Activated CD4-positive, alpha-beta T cell treated with anti-CD3 and anti-CD28 coated beads, Interleukin-2, amount 50 U/mL, for 1 hour (primary cell): ENCODE data around the gene ZNF423.

ENCODE experiments used
- DNase-seq: peaks from one replicate; pipeline ENCODE4 v3.0.0-alpha.2; 2020

Gene ZNF423

DNA sequence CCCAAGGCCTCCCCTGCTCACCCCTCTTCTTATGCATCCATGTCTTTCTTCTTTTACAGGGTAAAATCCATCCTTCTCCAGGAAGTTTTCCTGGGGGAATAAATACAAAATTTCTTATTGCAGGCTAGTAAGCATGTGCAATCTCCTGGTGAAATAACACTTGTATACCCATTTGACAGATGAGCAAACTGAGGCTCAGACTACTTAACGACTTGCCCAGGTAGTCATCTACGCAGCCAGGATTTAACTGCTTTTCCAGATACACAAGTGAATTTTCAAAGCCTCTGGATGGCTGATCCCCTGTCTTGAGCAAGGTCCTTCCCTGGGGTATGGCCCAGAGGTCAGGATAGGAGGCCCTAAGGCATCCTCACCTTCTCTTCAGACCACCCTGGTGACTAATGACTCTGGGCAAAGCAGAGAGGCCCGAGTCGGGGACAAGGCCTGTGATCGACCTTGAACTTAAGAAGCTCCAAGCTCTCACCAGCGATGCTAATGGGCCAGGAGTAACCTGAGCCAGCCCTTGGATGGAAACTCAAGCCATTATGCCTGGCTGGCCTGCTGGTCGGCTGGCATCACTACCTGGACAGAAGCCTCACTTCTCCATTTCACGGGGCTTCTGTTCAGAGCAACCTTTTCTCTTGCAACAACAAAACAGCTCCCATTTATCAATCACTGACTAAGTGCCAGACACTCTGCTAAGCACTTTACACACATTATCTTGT is 33.1 kb downstream of the ZNF423 start:
- DNase-seq, result no peak

DNA sequence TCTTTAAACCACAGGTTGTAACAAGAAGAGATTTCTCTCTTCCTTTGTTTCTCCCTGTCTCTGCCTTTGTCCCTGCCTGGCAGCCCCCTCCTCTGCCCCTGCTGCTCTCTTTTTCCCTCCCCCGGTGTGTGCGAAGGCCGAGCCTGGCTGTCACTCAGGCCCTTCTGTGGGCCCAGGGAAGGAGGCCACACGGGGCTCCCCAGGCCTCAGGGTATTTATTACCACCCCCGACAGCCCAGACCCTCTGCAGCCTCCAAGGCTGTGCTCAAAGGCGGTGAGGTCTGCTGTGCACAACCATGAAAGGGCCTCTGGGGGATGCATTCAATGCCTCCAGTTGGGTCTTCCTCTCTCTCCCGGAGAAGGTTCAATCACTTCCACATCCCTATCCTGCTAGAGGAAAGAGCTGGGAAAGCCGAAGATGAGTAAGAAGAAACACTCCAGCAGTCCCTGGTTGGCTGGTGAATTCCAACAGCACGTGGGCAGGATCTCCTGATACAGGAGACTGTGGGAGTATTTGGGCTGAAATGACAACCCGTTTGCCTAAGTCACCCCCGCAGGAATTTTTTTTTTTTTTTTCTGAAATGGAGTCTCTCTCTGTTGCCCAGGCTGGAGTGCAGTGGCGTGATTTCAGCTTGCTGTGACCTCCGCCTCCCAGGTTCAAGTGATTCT is 34.2 kb downstream of the ZNF423 start:
- no peak for DNase-seq

DNA sequence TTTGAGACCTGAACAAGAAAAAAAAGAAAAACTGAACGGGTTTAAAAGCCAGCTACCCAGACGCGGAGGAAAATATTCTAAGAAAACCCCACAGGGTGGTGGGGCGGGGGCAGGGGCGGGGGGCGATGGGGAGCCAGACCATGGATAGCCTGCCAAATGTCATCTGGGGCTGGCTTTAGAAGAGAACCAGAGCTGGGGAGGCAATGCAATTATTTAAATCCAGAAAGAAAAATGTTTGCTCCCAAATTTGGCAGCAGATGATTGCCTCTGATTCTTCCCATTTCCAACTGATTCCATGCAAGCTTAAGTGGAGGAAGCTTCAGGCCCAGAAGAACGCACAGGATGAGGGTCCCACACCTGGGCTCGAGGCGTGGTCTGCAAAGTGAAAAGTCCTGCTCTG is 34.8 kb downstream of the ZNF423 start:
- no peak for DNase-seq

DNA sequence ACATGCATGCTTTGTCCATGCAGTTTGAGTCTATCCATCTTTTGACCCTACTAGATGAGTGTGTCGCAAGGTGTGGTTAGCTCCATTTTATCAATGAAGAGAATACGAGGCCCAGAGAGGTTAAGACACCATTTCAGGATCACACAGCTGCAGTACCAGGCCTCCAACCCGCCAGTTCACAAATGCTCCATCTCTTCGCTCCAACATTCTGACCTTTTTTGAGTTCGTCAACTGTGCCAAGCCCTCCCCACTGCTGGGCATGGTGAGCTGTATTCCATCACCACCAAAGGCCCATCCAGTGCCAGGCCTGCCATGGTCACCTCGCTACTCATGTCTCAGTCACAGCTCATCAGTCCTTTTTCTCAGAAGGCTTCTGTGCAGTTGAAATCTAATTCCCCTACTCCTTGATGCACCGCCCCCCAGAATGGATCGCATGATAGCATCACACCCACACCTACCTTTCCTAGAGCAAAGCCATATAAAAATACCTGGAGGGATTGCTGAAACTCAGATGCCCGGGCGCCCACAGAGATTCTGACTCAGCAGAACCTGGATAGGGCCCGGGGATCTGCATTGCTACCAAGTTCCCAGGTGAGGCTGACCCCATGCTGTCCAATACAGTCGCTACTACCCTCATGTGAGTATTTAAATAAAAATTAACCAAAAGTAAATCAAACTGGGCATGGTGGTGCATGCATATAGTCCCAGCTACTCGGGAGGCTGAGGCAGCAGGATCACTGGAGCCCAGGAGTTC is 38.0 kb downstream of the ZNF423 start:
- DNase-seq, result no peak

DNA sequence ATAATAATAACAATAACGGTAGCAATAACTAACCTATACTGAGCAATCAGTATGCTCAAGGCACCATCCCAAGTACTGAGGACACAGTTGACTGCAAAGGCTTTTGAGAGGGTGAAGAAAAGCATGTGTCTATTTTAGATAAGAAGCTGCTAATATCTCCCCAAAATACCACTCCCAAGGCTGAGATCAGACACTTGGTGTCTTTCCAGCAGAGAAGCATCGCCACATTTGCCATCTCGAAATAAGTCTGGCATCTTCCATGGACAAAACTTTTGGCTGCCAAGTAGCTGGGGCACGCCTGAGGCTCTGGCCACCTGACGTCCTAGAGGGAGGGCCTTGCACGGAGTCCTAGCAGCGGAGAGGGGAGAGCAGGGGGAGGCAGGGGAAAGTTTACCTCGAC is 39.0 kb downstream of the ZNF423 start:
- no peak for DNase-seq

DNA sequence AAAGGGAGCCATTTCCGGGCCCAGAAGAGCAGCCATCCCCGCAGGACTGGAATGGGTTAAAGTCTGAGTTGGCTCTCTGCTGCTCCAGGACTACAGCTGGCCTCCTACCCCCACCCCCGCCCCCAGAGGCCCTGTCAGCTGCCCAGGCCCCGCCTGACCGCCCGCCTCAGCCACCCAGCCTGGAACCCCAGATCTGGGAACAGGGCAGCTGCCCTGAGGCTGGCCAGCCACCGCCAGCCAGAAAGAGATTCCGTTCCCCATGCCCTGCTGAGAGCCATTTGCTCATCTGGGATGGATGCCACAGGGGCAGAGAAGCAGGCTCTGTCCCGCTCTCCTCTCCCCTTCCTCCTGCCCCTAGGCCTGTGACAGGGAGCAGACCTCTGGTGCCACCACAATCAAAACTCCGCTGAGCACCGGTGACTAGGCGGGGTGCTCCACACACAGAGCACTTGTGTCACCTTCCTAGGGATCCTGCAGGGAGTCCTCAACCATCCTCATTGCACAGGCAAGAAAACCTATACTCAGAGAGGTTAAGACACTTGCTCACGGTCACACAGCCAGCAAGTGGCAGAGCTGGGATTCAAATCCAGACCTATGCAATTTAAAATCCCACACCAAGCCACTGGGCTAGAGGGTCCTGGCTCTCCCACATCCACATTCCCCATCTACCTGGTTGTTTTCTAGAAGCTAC is 44.1 kb downstream of the ZNF423 start:
- DNase-seq, result no peak

DNA sequence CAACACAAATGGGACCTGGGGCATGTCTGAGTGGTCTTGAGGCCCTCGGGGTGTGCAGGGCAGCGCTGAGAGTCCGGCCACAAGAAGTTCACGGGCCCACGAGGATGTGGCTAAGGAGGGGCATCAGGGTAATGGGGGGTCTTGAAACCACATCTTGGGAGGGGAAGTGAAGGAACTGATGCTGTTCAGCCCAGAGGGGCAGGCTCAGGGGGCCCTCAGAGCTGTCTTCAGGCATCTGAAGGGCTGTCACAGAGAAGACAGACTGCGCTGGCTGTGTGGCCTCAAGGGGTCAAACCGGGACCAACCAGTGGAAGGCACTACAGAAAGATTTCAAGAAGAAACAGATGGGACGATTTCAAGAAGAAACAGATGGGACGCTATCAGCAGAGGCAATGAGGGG is 45.1 kb downstream of the ZNF423 start:
- no peak for DNase-seq

DNA sequence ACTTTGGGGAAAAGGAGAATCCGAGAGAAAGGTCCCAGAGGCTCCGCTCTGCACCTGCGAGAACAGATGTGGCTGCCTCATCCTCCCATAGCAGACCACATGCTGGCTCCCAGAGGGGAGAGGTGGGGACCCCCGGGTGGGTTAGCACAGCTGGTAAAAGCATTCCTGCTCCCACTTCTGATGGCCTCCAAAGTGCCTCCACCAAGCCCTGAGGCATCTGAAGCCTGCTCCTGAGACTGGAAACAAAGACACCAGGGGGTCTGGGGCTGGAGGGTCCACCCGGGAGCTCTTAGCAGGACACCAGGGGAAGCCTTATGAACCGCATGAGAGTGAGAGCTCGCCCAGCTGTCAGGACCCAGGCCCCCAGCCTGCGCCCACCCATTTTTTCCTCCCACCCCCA is 46.4 kb downstream of the ZNF423 start:
- no peak for DNase-seq

DNA sequence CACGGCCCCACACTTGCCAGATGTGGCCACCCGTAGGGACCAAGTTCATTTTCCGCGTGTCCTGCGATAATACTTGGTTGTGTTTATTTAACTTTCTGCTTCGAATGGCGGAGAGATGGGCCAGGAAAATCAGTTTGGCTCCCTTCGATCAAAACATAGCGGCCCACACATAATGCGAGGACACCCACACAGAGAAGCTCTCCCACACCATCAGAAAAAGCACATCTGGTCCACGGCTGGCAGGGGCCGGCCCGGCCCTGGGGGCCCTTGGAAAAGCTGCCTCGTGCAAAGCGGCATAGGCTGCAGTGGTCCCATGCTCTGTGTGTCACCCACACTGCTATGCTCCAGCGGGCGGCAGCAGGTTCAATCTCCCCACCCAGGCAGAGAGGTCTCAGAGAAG is 46.9 kb downstream of the ZNF423 start:
- DNase-seq, result no peak

DNA sequence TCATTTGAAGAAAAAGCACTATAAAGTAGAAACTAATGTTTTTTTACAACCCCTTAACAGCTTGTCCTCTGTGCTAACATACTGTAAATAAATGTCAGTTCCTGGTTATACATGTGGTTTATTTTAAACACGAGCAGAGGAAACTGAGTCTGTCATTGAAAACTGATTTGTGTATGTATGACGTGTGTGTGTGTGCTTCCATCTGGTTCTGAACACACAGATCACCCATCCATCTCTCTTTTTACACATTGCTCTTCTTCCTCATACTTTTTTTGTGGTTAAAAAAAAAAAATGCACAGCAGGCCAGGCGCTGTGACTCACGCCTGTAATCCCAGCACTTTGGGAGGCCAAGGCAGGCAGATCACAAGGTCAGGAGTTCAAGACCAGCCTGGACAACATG is 49.5 kb downstream of the ZNF423 start:
- no peak for DNase-seq

DNA sequence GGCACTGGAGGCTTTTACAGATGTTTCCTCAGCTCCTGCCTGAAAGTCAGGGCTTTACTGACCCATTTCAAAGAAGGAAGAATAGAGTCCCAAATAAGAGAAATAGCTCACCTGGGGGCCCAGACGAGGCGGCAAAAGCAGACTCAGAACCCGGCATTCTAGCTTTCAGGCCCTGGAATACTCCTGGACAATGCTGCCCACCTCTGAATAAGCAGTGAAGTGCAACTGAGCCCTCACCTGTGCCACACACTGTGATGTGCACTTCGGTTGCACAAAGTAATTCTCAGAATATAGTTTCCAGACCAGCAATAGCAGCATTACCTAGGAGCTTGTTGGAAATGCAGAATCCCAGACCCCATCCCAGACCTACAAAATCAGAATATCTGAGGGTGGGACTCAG is 54.6 kb downstream of the ZNF423 start:
- no peak for DNase-seq

DNA sequence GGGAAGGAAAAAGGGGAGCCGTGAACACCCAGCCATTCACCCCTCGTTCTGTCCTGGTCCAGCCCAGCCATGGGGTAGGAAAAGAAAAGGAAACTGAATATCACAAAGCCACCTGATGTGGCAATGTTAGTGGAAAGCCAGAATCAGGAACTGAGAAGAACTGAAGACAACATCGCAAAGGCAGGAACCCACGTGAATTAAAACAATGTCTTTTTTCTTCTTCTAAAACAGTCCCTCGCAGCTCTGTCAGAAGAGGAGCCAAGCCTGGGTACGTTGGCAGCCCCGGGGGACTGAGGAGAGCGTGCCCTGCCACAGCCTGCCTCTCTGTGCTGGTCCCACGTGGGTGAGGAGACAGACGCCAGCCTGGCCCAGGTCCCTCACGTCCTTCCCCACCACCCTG is 55.0 kb downstream of the ZNF423 start:
- no peak for DNase-seq

DNA sequence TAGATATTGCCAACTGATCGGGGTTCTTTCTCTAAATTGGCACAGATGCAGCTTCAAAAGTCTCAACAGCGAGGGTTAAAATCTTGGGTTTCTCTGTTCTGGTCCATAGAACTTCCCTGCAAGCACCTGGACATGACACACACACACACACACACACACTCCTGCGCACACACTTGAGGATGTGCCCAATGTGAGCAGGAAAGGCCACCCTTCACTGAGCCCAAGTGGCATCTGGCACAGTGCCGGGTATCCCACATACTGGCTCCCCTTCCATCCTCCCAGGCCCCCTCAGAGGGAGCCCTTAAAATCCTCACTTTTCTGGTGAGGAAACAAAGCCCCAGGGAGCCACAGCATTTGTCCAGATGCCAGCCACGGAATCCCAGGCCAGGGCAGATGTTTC is 55.5 kb downstream of the ZNF423 start:
- no peak for DNase-seq

DNA sequence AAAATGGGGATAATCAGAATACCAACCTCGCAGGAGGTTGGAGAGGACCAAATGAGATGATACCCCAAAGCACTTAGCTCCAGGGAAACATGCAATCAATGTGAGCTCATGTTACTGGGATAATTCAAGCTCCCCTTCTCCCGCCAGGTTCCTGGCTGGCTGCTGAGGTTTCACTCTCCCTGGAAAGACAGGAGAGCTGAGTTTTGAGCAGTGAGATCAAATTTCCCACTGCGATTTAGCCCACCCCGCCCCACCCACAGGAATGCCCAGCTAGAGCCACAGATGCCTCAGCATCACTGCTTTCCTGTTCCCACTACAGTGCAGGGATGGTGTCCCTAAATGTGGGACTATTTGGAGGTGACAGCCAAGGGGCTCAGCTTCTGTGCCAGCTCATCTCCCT is 56.7 kb downstream of the ZNF423 start:
- no peak for DNase-seq

DNA sequence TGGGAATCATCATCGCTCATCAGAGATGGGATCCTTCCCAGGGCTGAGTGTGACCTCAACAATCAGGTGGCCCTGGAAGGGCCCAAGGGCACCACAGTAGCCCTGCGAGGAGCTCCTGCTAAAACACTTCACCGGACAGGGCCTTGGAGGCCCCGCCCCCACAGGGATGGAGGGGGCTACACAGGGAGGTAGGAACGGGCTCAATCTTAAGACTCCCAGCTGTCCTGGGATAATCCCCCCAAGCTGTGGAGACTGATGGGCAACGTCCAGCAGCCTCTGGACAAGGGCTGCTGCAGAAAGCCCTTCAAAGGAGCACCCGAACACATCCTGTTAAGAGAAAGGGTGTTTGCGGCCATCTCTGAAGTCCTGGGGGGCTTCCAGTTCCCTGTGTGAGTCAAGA is 60.4 kb downstream of the ZNF423 start:
- DNase-seq, result no peak

DNA sequence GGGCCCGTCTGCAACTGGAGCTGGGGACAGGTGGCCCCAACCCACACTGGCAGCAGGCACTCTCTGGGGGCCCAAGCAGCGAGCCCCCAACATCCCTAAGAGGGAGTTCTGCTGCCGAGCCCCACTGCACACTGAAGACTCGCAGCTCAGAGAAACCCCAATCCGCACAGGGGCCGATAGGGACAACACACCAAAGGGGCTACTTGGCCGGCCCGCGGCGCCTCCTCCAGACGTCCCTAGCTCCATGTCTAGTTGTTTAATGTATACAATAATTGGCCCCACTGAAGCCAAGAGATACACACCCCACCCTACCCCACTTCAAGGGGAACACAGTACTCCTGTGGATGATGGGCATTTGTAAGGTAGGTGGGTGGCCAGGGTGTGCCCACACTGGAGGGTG is 62.7 kb downstream of the ZNF423 start:
- no peak for DNase-seq

DNA sequence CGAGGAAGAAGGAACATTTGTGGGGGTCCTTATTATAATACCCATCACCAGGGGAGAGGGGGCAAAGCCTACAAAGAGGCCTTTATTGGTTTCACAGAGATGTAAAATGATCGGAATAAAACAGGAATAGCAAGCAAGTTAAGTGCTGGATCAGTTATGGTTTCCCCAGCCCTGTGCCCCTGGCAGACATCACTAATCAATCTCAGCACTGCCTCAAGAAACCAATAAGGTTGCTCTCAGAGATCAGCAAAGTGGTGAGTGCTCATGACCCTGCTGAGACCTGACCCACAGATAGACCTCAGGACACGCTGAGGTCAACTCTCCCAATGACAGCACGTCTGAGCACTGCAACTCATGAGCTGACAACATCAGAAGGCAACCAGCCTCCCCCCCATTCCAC is 66.3 kb downstream of the ZNF423 start:
- no peak for DNase-seq

DNA sequence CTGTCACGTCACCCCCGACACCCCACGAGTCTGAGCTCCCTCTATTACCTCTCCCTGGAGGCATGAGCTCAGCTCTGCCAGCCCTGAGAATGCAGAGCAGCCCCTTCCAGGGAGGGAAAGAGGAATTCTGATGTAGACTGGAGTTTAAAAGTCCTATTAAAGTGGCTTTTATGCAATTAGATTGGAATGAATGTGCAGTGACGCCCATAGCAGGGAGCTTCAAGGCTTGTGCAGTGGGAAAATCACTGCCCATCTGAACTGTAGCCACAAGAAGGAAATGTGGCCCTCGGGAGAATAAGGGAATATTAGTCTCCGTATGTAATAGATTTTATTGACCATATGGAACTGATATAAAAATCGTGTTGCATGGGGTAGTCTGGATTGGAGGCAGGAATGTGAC is 66.9 kb downstream of the ZNF423 start:
- no peak for DNase-seq

DNA sequence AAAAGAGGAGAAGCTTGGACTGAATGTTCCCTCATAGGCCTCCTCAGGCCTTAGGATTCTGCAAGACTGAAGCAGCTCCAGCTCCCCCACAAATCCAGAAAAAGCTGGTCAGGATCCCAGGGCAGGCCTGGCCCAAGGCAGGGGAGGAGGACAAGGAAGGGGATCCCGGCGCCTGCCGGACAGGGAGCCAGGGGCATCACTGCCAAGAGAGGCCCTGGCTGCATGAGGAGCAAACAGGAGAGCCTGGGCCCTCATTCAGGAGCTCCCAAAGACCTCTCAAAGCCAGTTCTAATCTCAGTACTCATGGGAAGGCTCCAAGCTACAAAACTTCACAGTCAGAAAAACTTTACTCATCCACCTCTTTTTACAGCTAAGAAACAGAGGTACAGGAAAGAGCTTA is 67.3 kb downstream of the ZNF423 start:
- no peak for DNase-seq

DNA sequence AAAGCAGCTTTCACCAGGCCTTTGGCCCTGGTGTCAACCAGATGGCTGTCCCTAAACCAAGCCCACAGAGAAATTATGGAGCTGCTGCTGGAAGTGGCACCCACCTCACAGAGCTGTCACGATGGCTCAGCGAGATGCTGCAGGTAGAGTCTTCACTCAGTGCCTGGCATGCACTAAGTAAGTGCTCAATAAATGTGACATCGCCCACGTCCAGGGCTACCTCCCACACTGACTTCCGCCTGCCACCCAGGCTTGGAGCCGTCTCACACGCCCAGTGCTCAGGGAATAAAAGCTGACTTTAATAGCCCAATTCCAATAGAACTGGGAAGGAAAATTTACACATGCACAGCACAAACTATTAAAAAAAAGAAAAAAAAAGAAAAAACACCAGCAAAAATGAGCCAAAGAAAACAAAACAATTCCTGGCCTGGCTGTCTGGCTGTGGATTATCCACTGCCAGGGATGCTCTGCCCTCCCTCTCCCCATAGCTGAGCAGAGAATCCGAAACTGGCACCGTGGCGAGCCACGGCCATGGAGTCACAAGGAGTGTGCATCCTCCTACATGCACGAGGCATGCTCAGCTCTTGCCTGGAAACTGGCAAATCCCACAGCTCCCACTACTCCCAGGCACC is 68.9 kb downstream of the ZNF423 start:
- DNase-seq, result no peak

DNA sequence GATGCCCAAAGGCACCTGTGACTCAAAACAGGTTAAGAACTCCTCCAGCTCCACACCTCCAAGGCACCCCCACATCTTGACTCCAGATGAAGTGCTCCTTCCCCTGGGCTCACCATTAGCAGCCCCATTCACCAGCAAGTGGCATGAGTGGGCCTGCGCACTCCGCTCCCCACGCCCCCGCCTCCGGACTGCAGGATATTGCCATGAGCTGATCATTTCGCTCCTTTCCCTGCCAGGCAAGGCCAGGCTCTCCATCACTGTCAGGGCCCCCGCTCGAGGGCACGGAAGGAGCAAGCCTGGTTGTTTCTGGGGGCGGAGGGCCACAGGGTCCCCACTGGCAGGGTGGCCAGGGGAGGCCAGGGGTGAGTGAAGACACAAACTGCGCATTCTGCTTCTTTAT is 69.9 kb downstream of the ZNF423 start:
- no peak for DNase-seq

DNA sequence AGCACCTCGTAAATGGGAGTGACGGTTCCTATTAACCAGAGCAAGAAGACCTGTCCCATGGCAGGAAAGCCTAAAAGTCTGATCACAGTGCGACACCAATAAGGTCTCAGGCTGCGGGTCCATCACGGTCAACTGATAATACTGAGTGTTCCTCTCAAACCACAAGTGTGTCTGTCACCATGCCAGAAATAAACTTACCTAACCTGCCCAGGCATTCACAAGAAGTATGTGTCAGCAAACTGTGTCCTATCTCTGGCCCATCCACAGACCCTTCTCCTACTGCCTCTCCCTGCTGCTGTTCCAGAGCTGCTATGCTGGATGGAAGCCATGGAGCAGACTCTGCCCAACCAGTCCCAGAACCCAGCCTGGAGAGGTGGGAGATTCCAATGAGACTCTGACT is 73.5 kb downstream of the ZNF423 start:
- DNase-seq, result no peak

DNA sequence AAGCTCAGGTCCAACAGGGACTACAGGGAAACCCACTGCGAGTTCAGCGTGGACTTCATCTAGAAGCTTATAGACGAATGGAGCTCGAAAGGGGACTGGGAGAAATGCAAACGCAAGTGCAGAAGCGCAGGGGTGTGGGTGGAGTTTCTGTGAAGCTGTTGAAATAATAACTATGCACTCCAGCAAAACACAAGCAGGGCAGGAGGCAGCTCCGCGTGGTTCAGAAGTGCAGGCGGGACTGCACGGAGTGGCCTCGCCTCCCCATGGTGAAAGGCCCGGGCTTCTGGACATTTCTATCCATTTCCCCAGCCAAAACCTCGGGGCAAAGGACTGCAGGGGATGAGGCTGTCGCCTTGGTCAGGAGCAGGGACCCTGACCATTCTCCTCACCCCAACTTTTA is 74.5 kb downstream of the ZNF423 start:
- no peak for DNase-seq
